SK-N-SH (cell line): Measurements from ENCODE around the gene COBL. TPM values are rescaled to one million over a fixed set of nuclear protein-coding genes. Genes with fewer than 3 reads are reported as not detected.

ENCODE experiments used
- CTCF ChIA-PET: fragments of 300-600, 350-600 bp; formaldehyde crosslinking; extraction: SDS; loops from one replicate; lab custom pipeline; 2021; lab: Yijun Ruan, JAX
- POLR2A ChIA-PET: fragments of 350-600 bp; sonication (Branson Sonifier 250); formaldehyde crosslinking; extraction: SDS; loops from one replicate; lab custom pipeline; 2020; ENCODE audit warnings: antibody characterized with exemption, inconsistent platforms; lab: Yijun Ruan, JAX
- DNase-seq: peaks from one replicate; pipeline ENCODE4 v3.0.0; 2012
- H2AFZ ChIP-seq: fragments of 200-600 bp; sonication (generic); 2 replicates; pipeline ENCODE4 v1.8.1; 2016; ENCODE audit warnings: antibody characterized with exemption, mild to moderate bottlenecking, low read depth
- H3F3A ChIP-seq: fragments of 200-600 bp; sonication (generic); replicated peaks from 2 replicates; pipeline ENCODE3; 2016; ENCODE audit warnings: antibody characterized with exemption, mild to moderate bottlenecking; ENCODE audit not compliant: insufficient read depth
- H3K27ac ChIP-seq, 2 experiments: fragments of 200-500 bp in 1 of 2; fragments of 200-600 bp in 1 of 2; sonication (Bioruptor generic) in 1 of 2; sonication (generic), shearing (Covaris generic) in 1 of 2; 2 replicates each; pipeline versions ENCODE4 v1.5.1 to v1.6.1; 2014 to 2016; ENCODE audit warnings: low read depth in 2 of 2, inconsistent platforms in 1 of 2, low read length in 1 of 2, mild to moderate bottlenecking in 1 of 2, mixed read lengths in 1 of 2
- H3K27me3 ChIP-seq: fragments of 200-600 bp; sonication (generic), shearing (Covaris generic); 2 replicates; pipeline ENCODE4 v1.6.1; 2016; ENCODE audit warnings: mixed run types; ENCODE audit not compliant: insufficient read depth
- H3K36me3 ChIP-seq, 2 experiments: fragments of 200-500 bp in 1 of 2; fragments of 200-600 bp in 1 of 2; sonication (Bioruptor generic) in 1 of 2; sonication (generic) in 1 of 2; replicated peaks in 1 of 2; 2 replicates each; pipeline versions ENCODE3 to v1.5.1; 2014 to 2016; ENCODE audit warnings: low read length in 1 of 2, mild to moderate bottlenecking in 1 of 2; ENCODE audit not compliant: insufficient read depth in 2 of 2, control insufficient read depth in 1 of 2
- H3K4me1 ChIP-seq, 2 experiments: fragments of 200-500 bp in 1 of 2; fragments of 200-600 bp in 1 of 2; sonication (Bioruptor generic) in 1 of 2; sonication (generic), shearing (Covaris generic) in 1 of 2; 2 replicates each; pipeline versions ENCODE4 v1.5.1 to v1.6.1; 2014 to 2016; ENCODE audit warnings: low read depth in 1 of 2, low read length in 1 of 2, mixed run types in 1 of 2; ENCODE audit not compliant: insufficient read depth in 2 of 2, control insufficient read depth in 1 of 2
- H3K4me2 ChIP-seq: fragments of 200-600 bp; sonication (generic), shearing (Covaris generic); 2 replicates; pipeline ENCODE4 v1.6.1; 2017; ENCODE audit warnings: mixed run types
- H3K4me3 ChIP-seq, 2 experiments: fragments of 200-500 bp in 1 of 2; fragments of 200-600 bp in 1 of 2; sonication (Bioruptor generic) in 1 of 2; sonication (generic), shearing (Covaris generic) in 1 of 2; 2 replicates each; pipeline versions ENCODE4 v1.5.1 to v1.8.1; 2014 to 2016; ENCODE audit warnings: low read depth in 2 of 2, inconsistent platforms in 1 of 2, low read length in 1 of 2, mild to moderate bottlenecking in 1 of 2, mixed read lengths in 1 of 2, moderate library complexity in 1 of 2
- H3K79me2 ChIP-seq: fragments of 200-600 bp; sonication (generic); 2 replicates; pipeline ENCODE4 v1.8.1; 2017; ENCODE audit warnings: mild to moderate bottlenecking; ENCODE audit not compliant: insufficient read depth
- H3K9ac ChIP-seq: fragments of 200-600 bp; sonication (generic); 2 replicates; pipeline ENCODE4 v1.6.1; 2017; ENCODE audit warnings: mixed run types
- H3K9me2 ChIP-seq: fragments of 200-600 bp; sonication (generic); 2 replicates; pipeline ENCODE4 v1.6.1; 2017; ENCODE audit warnings: mixed run types
- H3K9me3 ChIP-seq: fragments of 200-600 bp; sonication (generic); 2 replicates; pipeline ENCODE4 v1.6.1; 2017; ENCODE audit warnings: mixed run types, mild to moderate bottlenecking, moderate library complexity
- H4K20me1 ChIP-seq: fragments of 200-600 bp; sonication (generic); 2 replicates; pipeline ENCODE4 v1.6.1; 2017; ENCODE audit warnings: mild to moderate bottlenecking, mixed run types; ENCODE audit not compliant: insufficient read depth
- FOXM1 ChIP-seq: IDR thresholded peaks from 2 replicates; pipeline ENCODE4 v1.4.0; 2012; ENCODE audit warnings: low read depth, mild to moderate bottlenecking
- JUND ChIP-seq: IDR thresholded peaks from 2 replicates; pipeline ENCODE4 v1.4.0; 2012
- MXI1 ChIP-seq: IDR thresholded peaks from 2 replicates; pipeline ENCODE4 v1.6.1; 2012; ENCODE audit warnings: mild to moderate bottlenecking, low read depth, low read length, improper control_type of control experiment
- NFIC ChIP-seq: IDR thresholded peaks from 2 replicates; pipeline ENCODE4 v1.4.0; 2012; ENCODE audit warnings: borderline replicate concordance
- NRF1 ChIP-seq: IDR thresholded peaks from 2 replicates; pipeline ENCODE4 v1.6.1; 2012; ENCODE audit warnings: low read depth, mild to moderate bottlenecking, low read length
- POLR2AphosphoS5 ChIP-seq: IDR thresholded peaks from 2 replicates; pipeline ENCODE4 v1.6.1; 2012; ENCODE audit warnings: low read depth, low read length
- RAD21 ChIP-seq: IDR thresholded peaks from 2 replicates; pipeline ENCODE4 v1.6.1; 2012; ENCODE audit warnings: mild to moderate bottlenecking, low read length
- RCOR1 ChIP-seq: fragments of 150-350 bp; IDR thresholded peaks from 2 replicates; pipeline ENCODE4 v1.6.1; 2017; ENCODE audit warnings: antibody characterized with exemption, low read length
- RFX5 ChIP-seq: IDR thresholded peaks from 2 replicates; pipeline ENCODE4 v1.6.1; 2012; ENCODE audit warnings: mild to moderate bottlenecking, improper control_type of control experiment, low read length
- RXRA ChIP-seq: IDR thresholded peaks from 2 replicates; pipeline ENCODE4 v1.4.0; 2012; ENCODE audit warnings: low read depth, mild to moderate bottlenecking, borderline replicate concordance
- SIN3A ChIP-seq: IDR thresholded peaks from 2 replicates; pipeline ENCODE4 v1.6.1; 2012; ENCODE audit warnings: low read depth, mild to moderate bottlenecking, low read length, moderate library complexity, borderline replicate concordance
- TAF1 ChIP-seq: IDR thresholded peaks from 2 replicates; pipeline ENCODE4 v1.6.1; 2012; ENCODE audit warnings: low read depth, mild to moderate bottlenecking, low read length, moderate library complexity, borderline replicate concordance
- YY1 ChIP-seq: IDR thresholded peaks from 2 replicates; pipeline ENCODE4 v1.4.0; 2012; ENCODE audit warnings: low read depth, mild to moderate bottlenecking
- WGBS: methylation state at CpG from one replicate; pipeline ENCODE4 v1.1.6; 2017; ENCODE audit warnings: low lambda C conversion rate; 5-methylcytosine and 5-hydroxymethylcytosine counted together
- polyA plus RNA-seq, 3 experiments: library from polyadenylated mRNA; depleted of rRNA; stranded (reverse); fragments of >200 nt; gene quantifications; 2 replicates each; pipeline ENCODE4 v1.2.3, GENCODE V29; 2012
- TF ChIP-seq, protein P1 (sequence below): IDR thresholded peaks from 2 replicates; pipeline ENCODE4 v1.4.0; 2012; ENCODE audit warnings: low read depth, borderline replicate concordance
- TF ChIP-seq, protein P2 (sequence below): fragments of 150-350 bp; IDR thresholded peaks from 2 replicates; pipeline ENCODE4 v1.6.1; 2017; ENCODE audit warnings: antibody characterized with exemption, low read length, low read depth, borderline replicate concordance
- TF ChIP-seq, protein P3 (sequence below): IDR thresholded peaks from 2 replicates; pipeline ENCODE4; 2012
- TF ChIP-seq, protein P4 (sequence below): fragments of 150-350 bp; IDR thresholded peaks from 2 replicates; pipeline ENCODE4 v1.6.1; 2016; ENCODE audit warnings: mild to moderate bottlenecking, low read depth, low read length
- TF ChIP-seq, protein P5 (sequence below): IDR thresholded peaks from 2 replicates; pipeline ENCODE4 v1.6.1; 2012; ENCODE audit warnings: mild to moderate bottlenecking, low read depth, low read length, moderate library complexity
- TF ChIP-seq, protein P6 (sequence below): fragments of 200-600 bp; sonication (generic); IDR thresholded peaks from 2 replicates; pipeline ENCODE4 v1.6.1; 2017; ENCODE audit warnings: antibody characterized with exemption, mild to moderate bottlenecking, moderate library complexity

Gene COBL
- polyA plus RNA-seq, 1 of the 3 experiments (the other 2 are of a cell fraction), result under 0.01 TPM

DNA sequence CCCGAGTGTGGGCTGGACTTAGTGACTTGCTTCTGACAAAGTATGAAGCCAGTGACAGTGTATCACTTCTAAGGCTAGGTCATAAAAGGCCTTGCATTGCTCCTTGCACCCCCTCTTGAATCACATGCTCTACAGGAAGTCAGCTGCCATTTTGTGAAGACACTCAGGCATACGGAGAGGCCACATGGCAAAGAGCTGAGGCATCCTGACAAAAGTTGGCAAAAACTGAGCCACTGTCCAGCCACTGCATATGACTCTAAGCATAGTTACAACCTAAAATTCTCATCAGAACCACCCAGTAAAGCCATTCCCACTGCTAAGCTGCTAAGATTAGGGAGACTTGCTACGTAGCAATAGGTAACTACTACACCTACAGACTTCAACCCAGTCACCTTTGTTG is 18.6 kb downstream of the COBL start:
- H3K36me3 ChIP-seq, result no peaks in the 10 kb centered on the region
- no peaks in the 10 kb centered on the region for H3K9me3 ChIP-seq
- H3K27me3 ChIP-seq, result no peaks in the 10 kb centered on the region
- no peaks in the 10 kb centered on the region for H4K20me1 ChIP-seq
- CTCF ChIA-PET, result interaction anchor here (0.9 to 1.6 kb wide), 3 partner anchors 10 to 137 kb away, joined by 3 to 4 read pairs (median 4); no protein-coding TSS in a partner anchor
- H3K9ac ChIP-seq, result no peak overlapping the region
- H3K4me3 ChIP-seq, result no peak overlapping the region
- H3K27ac ChIP-seq, result no peak overlapping the region
- no peaks in the 10 kb centered on the region for H3K9me2 ChIP-seq
- no peak for TF ChIP-seq YY1
- TF ChIP-seq NRF1, result no peak
- TF ChIP-seq RXRA, result no peak
- TF ChIP-seq, protein P1, sequence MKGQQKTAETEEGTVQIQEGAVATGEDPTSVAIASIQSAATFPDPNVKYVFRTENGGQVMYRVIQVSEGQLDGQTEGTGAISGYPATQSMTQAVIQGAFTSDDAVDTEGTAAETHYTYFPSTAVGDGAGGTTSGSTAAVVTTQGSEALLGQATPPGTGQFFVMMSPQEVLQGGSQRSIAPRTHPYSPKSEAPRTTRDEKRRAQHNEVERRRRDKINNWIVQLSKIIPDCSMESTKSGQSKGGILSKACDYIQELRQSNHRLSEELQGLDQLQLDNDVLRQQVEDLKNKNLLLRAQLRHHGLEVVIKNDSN, result no peak
- TF ChIP-seq, protein P2, sequence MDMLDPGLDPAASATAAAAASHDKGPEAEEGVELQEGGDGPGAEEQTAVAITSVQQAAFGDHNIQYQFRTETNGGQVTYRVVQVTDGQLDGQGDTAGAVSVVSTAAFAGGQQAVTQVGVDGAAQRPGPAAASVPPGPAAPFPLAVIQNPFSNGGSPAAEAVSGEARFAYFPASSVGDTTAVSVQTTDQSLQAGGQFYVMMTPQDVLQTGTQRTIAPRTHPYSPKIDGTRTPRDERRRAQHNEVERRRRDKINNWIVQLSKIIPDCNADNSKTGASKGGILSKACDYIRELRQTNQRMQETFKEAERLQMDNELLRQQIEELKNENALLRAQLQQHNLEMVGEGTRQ, result no peak
- TF ChIP-seq, protein P3, sequence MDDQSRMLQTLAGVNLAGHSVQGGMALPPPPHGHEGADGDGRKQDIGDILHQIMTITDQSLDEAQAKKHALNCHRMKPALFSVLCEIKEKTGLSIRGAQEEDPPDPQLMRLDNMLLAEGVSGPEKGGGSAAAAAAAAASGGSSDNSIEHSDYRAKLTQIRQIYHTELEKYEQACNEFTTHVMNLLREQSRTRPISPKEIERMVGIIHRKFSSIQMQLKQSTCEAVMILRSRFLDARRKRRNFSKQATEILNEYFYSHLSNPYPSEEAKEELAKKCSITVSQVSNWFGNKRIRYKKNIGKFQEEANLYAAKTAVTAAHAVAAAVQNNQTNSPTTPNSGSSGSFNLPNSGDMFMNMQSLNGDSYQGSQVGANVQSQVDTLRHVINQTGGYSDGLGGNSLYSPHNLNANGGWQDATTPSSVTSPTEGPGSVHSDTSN, result no peak
- TF ChIP-seq, protein P4, sequence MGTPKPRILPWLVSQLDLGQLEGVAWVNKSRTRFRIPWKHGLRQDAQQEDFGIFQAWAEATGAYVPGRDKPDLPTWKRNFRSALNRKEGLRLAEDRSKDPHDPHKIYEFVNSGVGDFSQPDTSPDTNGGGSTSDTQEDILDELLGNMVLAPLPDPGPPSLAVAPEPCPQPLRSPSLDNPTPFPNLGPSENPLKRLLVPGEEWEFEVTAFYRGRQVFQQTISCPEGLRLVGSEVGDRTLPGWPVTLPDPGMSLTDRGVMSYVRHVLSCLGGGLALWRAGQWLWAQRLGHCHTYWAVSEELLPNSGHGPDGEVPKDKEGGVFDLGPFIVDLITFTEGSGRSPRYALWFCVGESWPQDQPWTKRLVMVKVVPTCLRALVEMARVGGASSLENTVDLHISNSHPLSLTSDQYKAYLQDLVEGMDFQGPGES, result no peak
- no peak for TF ChIP-seq JUND
- TF ChIP-seq, protein P5, sequence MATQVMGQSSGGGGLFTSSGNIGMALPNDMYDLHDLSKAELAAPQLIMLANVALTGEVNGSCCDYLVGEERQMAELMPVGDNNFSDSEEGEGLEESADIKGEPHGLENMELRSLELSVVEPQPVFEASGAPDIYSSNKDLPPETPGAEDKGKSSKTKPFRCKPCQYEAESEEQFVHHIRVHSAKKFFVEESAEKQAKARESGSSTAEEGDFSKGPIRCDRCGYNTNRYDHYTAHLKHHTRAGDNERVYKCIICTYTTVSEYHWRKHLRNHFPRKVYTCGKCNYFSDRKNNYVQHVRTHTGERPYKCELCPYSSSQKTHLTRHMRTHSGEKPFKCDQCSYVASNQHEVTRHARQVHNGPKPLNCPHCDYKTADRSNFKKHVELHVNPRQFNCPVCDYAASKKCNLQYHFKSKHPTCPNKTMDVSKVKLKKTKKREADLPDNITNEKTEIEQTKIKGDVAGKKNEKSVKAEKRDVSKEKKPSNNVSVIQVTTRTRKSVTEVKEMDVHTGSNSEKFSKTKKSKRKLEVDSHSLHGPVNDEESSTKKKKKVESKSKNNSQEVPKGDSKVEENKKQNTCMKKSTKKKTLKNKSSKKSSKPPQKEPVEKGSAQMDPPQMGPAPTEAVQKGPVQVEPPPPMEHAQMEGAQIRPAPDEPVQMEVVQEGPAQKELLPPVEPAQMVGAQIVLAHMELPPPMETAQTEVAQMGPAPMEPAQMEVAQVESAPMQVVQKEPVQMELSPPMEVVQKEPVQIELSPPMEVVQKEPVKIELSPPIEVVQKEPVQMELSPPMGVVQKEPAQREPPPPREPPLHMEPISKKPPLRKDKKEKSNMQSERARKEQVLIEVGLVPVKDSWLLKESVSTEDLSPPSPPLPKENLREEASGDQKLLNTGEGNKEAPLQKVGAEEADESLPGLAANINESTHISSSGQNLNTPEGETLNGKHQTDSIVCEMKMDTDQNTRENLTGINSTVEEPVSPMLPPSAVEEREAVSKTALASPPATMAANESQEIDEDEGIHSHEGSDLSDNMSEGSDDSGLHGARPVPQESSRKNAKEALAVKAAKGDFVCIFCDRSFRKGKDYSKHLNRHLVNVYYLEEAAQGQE, result no peak
- TF ChIP-seq TAF1, result no peak
- no peak for TF ChIP-seq SIN3A
- TF ChIP-seq RFX5, result no peak
- TF ChIP-seq, protein P6, sequence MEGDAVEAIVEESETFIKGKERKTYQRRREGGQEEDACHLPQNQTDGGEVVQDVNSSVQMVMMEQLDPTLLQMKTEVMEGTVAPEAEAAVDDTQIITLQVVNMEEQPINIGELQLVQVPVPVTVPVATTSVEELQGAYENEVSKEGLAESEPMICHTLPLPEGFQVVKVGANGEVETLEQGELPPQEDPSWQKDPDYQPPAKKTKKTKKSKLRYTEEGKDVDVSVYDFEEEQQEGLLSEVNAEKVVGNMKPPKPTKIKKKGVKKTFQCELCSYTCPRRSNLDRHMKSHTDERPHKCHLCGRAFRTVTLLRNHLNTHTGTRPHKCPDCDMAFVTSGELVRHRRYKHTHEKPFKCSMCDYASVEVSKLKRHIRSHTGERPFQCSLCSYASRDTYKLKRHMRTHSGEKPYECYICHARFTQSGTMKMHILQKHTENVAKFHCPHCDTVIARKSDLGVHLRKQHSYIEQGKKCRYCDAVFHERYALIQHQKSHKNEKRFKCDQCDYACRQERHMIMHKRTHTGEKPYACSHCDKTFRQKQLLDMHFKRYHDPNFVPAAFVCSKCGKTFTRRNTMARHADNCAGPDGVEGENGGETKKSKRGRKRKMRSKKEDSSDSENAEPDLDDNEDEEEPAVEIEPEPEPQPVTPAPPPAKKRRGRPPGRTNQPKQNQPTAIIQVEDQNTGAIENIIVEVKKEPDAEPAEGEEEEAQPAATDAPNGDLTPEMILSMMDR, result no peak
- no peak for TF ChIP-seq FOXM1
- TF ChIP-seq MXI1, result no peak
- no peak for TF ChIP-seq POLR2AphosphoS5
- no peak for TF ChIP-seq NFIC
- no peak for TF ChIP-seq RCOR1
- TF ChIP-seq RAD21, result no peak
- no peaks in the 10 kb centered on the region for H3F3A ChIP-seq
- 15% methylated on average over 3 of the region's 3 CpGs for WGBS
- no peak for DNase-seq
- POLR2A ChIA-PET, result no interaction called here
- H3K4me1 ChIP-seq, result no peaks in the 10 kb centered on the region
- no peak overlapping the region for H2AFZ ChIP-seq
- H3K79me2 ChIP-seq, result no peaks in the 10 kb centered on the region
- no peak overlapping the region for H3K4me2 ChIP-seq
